Smooth muscle cell (in vitro differentiated cells): ENCODE results near the gene KLHL21. TPM values are rescaled to one million over a fixed set of nuclear protein-coding genes. Genes with fewer than 3 reads are reported as not detected.

ENCODE experiments used
- DNase-seq: peaks from one replicate; lab custom pipeline; 2025; ENCODE audit not compliant: unreplicated experiment; lab: John Stamatoyannopoulos, UW
- H2AFZ ChIP-seq: fragments of 200-600 bp; sonication (generic); 2 replicates; pipeline ENCODE4 v1.6.0; 2016; ENCODE audit warnings: antibody characterized with exemption, low read depth, mild to moderate bottlenecking
- H3F3A ChIP-seq: fragments of 200-600 bp; sonication (generic); 2 replicates; pipeline ENCODE4 v1.6.0; 2017; ENCODE audit warnings: antibody characterized with exemption, low read depth
- H3K27ac ChIP-seq: fragments of 200-600 bp; sonication (generic); 2 replicates; pipeline ENCODE4 v1.5.1; 2016; ENCODE audit warnings: low read depth, mild to moderate bottlenecking
- H3K27me3 ChIP-seq: fragments of 200-600 bp; sonication (generic); 2 replicates; pipeline ENCODE4 v1.6.1; 2016; ENCODE audit warnings: low read depth, mild to moderate bottlenecking
- H3K36me3 ChIP-seq: fragments of 200-600 bp; sonication (generic); 2 replicates; pipeline ENCODE4 v1.5.1; 2016; ENCODE audit warnings: low read depth
- H3K4me1 ChIP-seq: fragments of 200-600 bp; sonication (generic); 2 replicates; pipeline ENCODE4 v1.5.1; 2016; ENCODE audit warnings: low read depth
- H3K4me2 ChIP-seq: fragments of 200-600 bp; sonication (generic); 2 replicates; pipeline ENCODE4 v1.6.0; 2016; ENCODE audit warnings: mild to moderate bottlenecking
- H3K4me3 ChIP-seq: fragments of 200-600 bp; sonication (generic); 2 replicates; pipeline ENCODE4 v1.5.1; 2016; ENCODE audit warnings: mild to moderate bottlenecking
- H3K79me2 ChIP-seq: fragments of 200-600 bp; sonication (generic); 2 replicates; pipeline ENCODE4 v1.6.0; 2016; ENCODE audit warnings: low read depth, mild to moderate bottlenecking
- H3K9ac ChIP-seq: fragments of 200-600 bp; sonication (generic); 2 replicates; pipeline ENCODE4 v1.6.0; 2016; ENCODE audit warnings: low read depth
- H3K9me3 ChIP-seq: fragments of 200-600 bp; sonication (generic); replicated peaks from 2 replicates; pipeline ENCODE4 v1.5.1; 2016; ENCODE audit warnings: low read depth
- H4K20me1 ChIP-seq: fragments of 200-600 bp; sonication (generic); 2 replicates; pipeline ENCODE4 v1.6.0; 2016; ENCODE audit warnings: low read depth
- CTCF ChIP-seq: fragments of 200-600 bp; sonication (generic); IDR thresholded peaks from 2 replicates; pipeline ENCODE4 v1.5.1; 2017; ENCODE audit warnings: borderline replicate concordance, mild to moderate bottlenecking, antibody characterized with exemption; ENCODE audit not compliant: insufficient read depth, poor library complexity, severe bottlenecking
- WGBS: methylation state at CpG from one replicate; pipeline ENCODE4 v1.1.7; 2016; ENCODE audit warnings: low lambda C conversion rate; 5-methylcytosine and 5-hydroxymethylcytosine counted together
- polyA plus RNA-seq: library from polyadenylated mRNA; unstranded; fragments of >200 nt; fragmentation: Nextera tagmentation; extraction: Ambion mirVana; gene quantifications from 2 replicates; pipeline ENCODE4 v1.2.1, GENCODE V29; 2016
- total RNA-seq: library from RNA; depleted of rRNA; stranded (reverse); fragments of >200 nt; gene quantifications from 2 replicates; pipeline ENCODE4 v1.2.3, GENCODE V29; 2014

The KLHL21 gene
- total and polyA plus RNA-seq, 2 experiments from 2014 or later, result 12.6 to 13.2 TPM

GRCh38 chr1:6596351-6596750 is 6.3 kb downstream of the KLHL21 start:
- Histone ChIP-seq H3K9ac (no peak overlapping the region), H3K4me3 (no peak overlapping the region), H4K20me1 (peaks cover 80% of the 10 kb centered on the region), H3F3A (no peaks in the 10 kb centered on the region), H3K27ac (no peak overlapping the region), H2AFZ (no peak overlapping the region), H3K27me3 (no peaks in the 10 kb centered on the region), H3K79me2 (peaks cover 37% of the 10 kb centered on the region), H3K9me3 (no peaks in the 10 kb centered on the region), H3K4me1 (peaks cover 13% of the 10 kb centered on the region), H3K4me2 (no peak overlapping the region), H3K36me3 (no peaks in the 10 kb centered on the region)
- WGBS, result 92% methylated on average over 7 of the region's 7 CpGs
- TF ChIP-seq CTCF, result no peak
- no peak for DNase-seq

GRCh38 chr1:6594977-6595740 is 7.5 kb downstream of the KLHL21 start:
- Histone ChIP-seq H3K4me3 (no peak overlapping the region), H2AFZ (no peak overlapping the region), H3K36me3 (no peaks in the 10 kb centered on the region), H3K79me2 (peaks cover 30% of the 10 kb centered on the region), H3K4me1 (peaks cover 2% of the 10 kb centered on the region), H3K27me3 (no peaks in the 10 kb centered on the region), H3F3A (no peaks in the 10 kb centered on the region), H3K4me2 (no peak overlapping the region), H3K9ac (no peak overlapping the region), H3K27ac (no peak overlapping the region), H3K9me3 (no peaks in the 10 kb centered on the region), H4K20me1 (peaks cover 78% of the 10 kb centered on the region)
- WGBS, result 95% methylated on average over 11 of the region's 11 CpGs
- no peak for TF ChIP-seq CTCF
- DNase-seq, result no peak

DNA sequence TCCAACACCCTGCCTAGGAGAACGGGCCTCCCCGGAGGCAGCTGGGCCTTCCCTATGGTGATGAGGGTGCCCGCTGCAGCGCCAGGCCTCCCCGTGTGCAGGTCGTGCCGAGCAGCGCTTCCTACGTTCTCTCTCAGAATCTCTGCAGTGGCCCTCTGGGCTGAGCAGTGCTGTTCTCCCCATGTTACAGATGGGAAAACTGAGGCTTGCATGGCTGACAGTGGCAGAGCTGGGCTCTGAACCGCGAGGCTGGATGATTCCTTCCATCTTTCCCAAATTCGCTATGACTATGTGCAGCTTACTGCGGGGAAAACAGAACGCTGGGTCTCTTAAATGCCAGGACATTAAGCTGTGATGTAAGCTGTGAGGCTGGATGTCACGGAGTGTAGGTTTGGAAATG is 8.9 kb downstream of the KLHL21 start:
- no peaks in the 10 kb centered on the region for H3K27me3 ChIP-seq
- H3K27ac ChIP-seq, result no peak overlapping the region
- H3K79me2 ChIP-seq, result peaks cover 16% of the 10 kb centered on the region
- H3K9ac ChIP-seq, result no peak overlapping the region
- H3K4me2 ChIP-seq, result no peak overlapping the region
- no peak for DNase-seq
- no peaks in the 10 kb centered on the region for H3F3A ChIP-seq
- H3K4me1 ChIP-seq, result no peaks in the 10 kb centered on the region
- 97% methylated on average over 15 of the region's 15 CpGs for WGBS
- H4K20me1 ChIP-seq, result peaks cover 65% of the 10 kb centered on the region
- no peaks in the 10 kb centered on the region for H3K9me3 ChIP-seq
- H3K36me3 ChIP-seq, result no peaks in the 10 kb centered on the region
- H3K4me3 ChIP-seq, result no peak overlapping the region
- H2AFZ ChIP-seq, result no peak overlapping the region
- TF ChIP-seq CTCF, result no peak
